NCI-H2107 (cell line): ENCODE results near the gene SUGCT.
"Not testable (repeated sequence)": the region's sequence is repeated elsewhere in the genome, so short reads cannot be mapped to it uniquely, and the experiment has no call there.

Experiments used
- DNase-seq: peaks from one replicate; lab custom pipeline; 2025; lab: John Stamatoyannopoulos, UW

Gene SUGCT

GRCh38 chr7:40405991-40406390 lies 271.2 kb downstream of the SUGCT start:
- no peak for DNase-seq

- no peak for DNase-seq
Measured at GRCh38 chr7:40412323-40412722, 277.5 kb downstream of the SUGCT start.

- DNase-seq: not testable (repeated sequence)
Measured at GRCh38 chr7:40414704-40415103, 279.9 kb downstream of the SUGCT start.

GRCh38 chr7:40418448-40418847 lies 283.6 kb downstream of the SUGCT start:
- DNase-seq: no peak

- DNase-seq: no peak
Measured at GRCh38 chr7:40418983-40419382, 284.2 kb downstream of the SUGCT start.

GRCh38 chr7:40419806-40420205 lies 285.0 kb downstream of the SUGCT start:
- no peak for DNase-seq

GRCh38 chr7:40421433-40421832 lies 286.6 kb downstream of the SUGCT start:
- no peak for DNase-seq

- no peak for DNase-seq
Measured at GRCh38 chr7:40425696-40426095, 290.9 kb downstream of the SUGCT start.

GRCh38 chr7:40428421-40428820 lies 293.6 kb downstream of the SUGCT start:
- no peak for DNase-seq

- no peak for DNase-seq
Measured at GRCh38 chr7:40429826-40430225, 295.0 kb downstream of the SUGCT start.

- no peak for DNase-seq
Measured at GRCh38 chr7:40432046-40432445, 297.2 kb downstream of the SUGCT start.

GRCh38 chr7:40436710-40437109 lies 301.9 kb downstream of the SUGCT start:
- no peak for DNase-seq

GRCh38 chr7:40437498-40437897 lies 302.7 kb downstream of the SUGCT start:
- no peak for DNase-seq

GRCh38 chr7:40437936-40438634 lies 303.3 kb downstream of the SUGCT start:
- no peak for DNase-seq

GRCh38 chr7:40439686-40440085 lies 304.9 kb downstream of the SUGCT start:
- DNase-seq: no peak

- no peak for DNase-seq
Measured at GRCh38 chr7:40447345-40447744, 312.5 kb downstream of the SUGCT start.

GRCh38 chr7:40455485-40455884 lies 320.7 kb downstream of the SUGCT start:
- no peak for DNase-seq

GRCh38 chr7:40457776-40458480 lies 323.1 kb downstream of the SUGCT start:
- DNase-seq: no peak

GRCh38 chr7:40463446-40463845 lies 328.6 kb downstream of the SUGCT start:
- no peak for DNase-seq

GRCh38 chr7:40468891-40469864 lies 334.4 kb downstream of the SUGCT start:
- no peak for DNase-seq

GRCh38 chr7:40470091-40470592 lies 335.3 kb downstream of the SUGCT start:
- no peak for DNase-seq

GRCh38 chr7:40470817-40471216 lies 336.0 kb downstream of the SUGCT start:
- no peak for DNase-seq
